ENCODE measurements around the gene ATAD3C. TPM values are rescaled to one million over a fixed set of nuclear protein-coding genes. Genes with fewer than 3 reads are reported as not detected.
"Not testable (repeated sequence)": the region's sequence is repeated elsewhere in the genome, so short reads cannot be mapped to it uniquely, and the experiment has no call there.

ATAD3C gene
- 1 to 10 TPM; 1.8 to 2.1 TPM for polyA plus RNA-seq

GRCh38 chr1:1449099-1449739, at the start of gene ATAD3C:
Gene ATAD3C (plus strand): TSS chr1:1449689. CDS start chr1:1450684, 995 bp downstream.
- no peaks in the 10 kb centered on the region for H3K4me1 ChIP-seq (ENCODE audit: control insufficient read depth in 2 of 2, insufficient read depth in 2 of 2, low read length in 1 of 2)
- H3K27me3 ChIP-seq (ENCODE audit: control insufficient read depth in 1 of 2, insufficient read depth in 2 of 2, low read length in 2 of 2), result no peaks in the 10 kb centered on the region
- H3K36me3 ChIP-seq (ENCODE audit: control insufficient read depth in 2 of 2, insufficient read depth in 2 of 2, low read length in 1 of 2), result no peaks in the 10 kb centered on the region
- H3K4me3 ChIP-seq (ENCODE audit: low read depth in 1 of 2, low read length in 2 of 2), result no peak within 1 kb of the TSS
- no peaks in the 10 kb centered on the region for H3K9me3 ChIP-seq (ENCODE audit: control insufficient read depth in 2 of 2, insufficient read depth in 1 of 2, low read depth in 1 of 2, low read length in 1 of 2)
- no peak within 1 kb of the TSS for H3K27ac ChIP-seq (ENCODE audit: low read depth in 2 of 2, low read length in 1 of 2)
- 80 to 82% methylated on average over 6 of the region's 6 CpGs for WGBS, 2 donors

- no peaks in the 10 kb centered on the region for H3K9me3 ChIP-seq (ENCODE audit: control insufficient read depth in 2 of 2, insufficient read depth in 1 of 2, low read depth in 1 of 2, low read length in 1 of 2)
- WGBS, 2 donors, result 5% methylated on average over 34 of the region's 34 CpGs
- H3K4me3 ChIP-seq (ENCODE audit: low read depth in 1 of 2, low read length in 2 of 2), result peak overlapping the region; percentile 95 to 97
- H3K27ac ChIP-seq (ENCODE audit: low read depth in 2 of 2, low read length in 1 of 2), result peak overlapping the region; percentile 83 to 88
- H3K36me3 ChIP-seq (ENCODE audit: control insufficient read depth in 2 of 2, insufficient read depth in 2 of 2, low read length in 1 of 2), result peaks cover 11 to 39% of the 10 kb centered on the region in 2 donors
- H3K27me3 ChIP-seq (ENCODE audit: control insufficient read depth in 1 of 2, insufficient read depth in 2 of 2, low read length in 2 of 2), result no peaks in the 10 kb centered on the region
- peaks cover 0 to 21% of the 10 kb centered on the region in 2 donors for H3K4me1 ChIP-seq (ENCODE audit: control insufficient read depth in 2 of 2, insufficient read depth in 2 of 2, low read length in 1 of 2)
Measured at GRCh38 chr1:1399872-1400575, 49.5 kb upstream of the ATAD3C start.

- Histone ChIP-seq H3K27me3 (ENCODE audit: control insufficient read depth in 1 of 2, insufficient read depth in 2 of 2, low read length in 2 of 2) (no peaks in the 10 kb centered on the region), H3K36me3 (ENCODE audit: control insufficient read depth in 2 of 2, insufficient read depth in 2 of 2, low read length in 1 of 2) (peaks cover 11 to 38% of the 10 kb centered on the region in 2 donors), H3K4me3 (ENCODE audit: low read depth in 1 of 2, low read length in 2 of 2) (peak overlapping the region in 1 of 2 donors; percentile 95), H3K9me3 (ENCODE audit: control insufficient read depth in 2 of 2, insufficient read depth in 1 of 2, low read depth in 1 of 2, low read length in 1 of 2) (no peaks in the 10 kb centered on the region), H3K27ac (ENCODE audit: low read depth in 2 of 2, low read length in 1 of 2) (no peak overlapping the region), H3K4me1 (ENCODE audit: control insufficient read depth in 2 of 2, insufficient read depth in 2 of 2, low read length in 1 of 2) (peaks cover 0 to 21% of the 10 kb centered on the region in 2 donors)
- WGBS, 2 donors, result 79 to 82% methylated on average over 22 of the region's 22 CpGs
Measured at GRCh38 chr1:1400576-1401456, 48.7 kb upstream of the ATAD3C start.

GRCh38 chr1:1401457-1402010, 48.0 kb upstream of the ATAD3C start:
- no peak overlapping the region for H3K27ac ChIP-seq (ENCODE audit: low read depth in 2 of 2, low read length in 1 of 2)
- H3K36me3 ChIP-seq (ENCODE audit: control insufficient read depth in 2 of 2, insufficient read depth in 2 of 2, low read length in 1 of 2), result peaks cover 11 to 38% of the 10 kb centered on the region in 2 donors
- no peaks in the 10 kb centered on the region for H3K27me3 ChIP-seq (ENCODE audit: control insufficient read depth in 1 of 2, insufficient read depth in 2 of 2, low read length in 2 of 2)
- 74 to 80% methylated on average over 7 of the region's 7 CpGs for WGBS, 2 donors
- no peak overlapping the region for H3K4me3 ChIP-seq (ENCODE audit: low read depth in 1 of 2, low read length in 2 of 2)
- H3K9me3 ChIP-seq (ENCODE audit: control insufficient read depth in 2 of 2, insufficient read depth in 1 of 2, low read depth in 1 of 2, low read length in 1 of 2), result no peaks in the 10 kb centered on the region
- peaks cover 3 to 26% of the 10 kb centered on the region in 2 donors for H3K4me1 ChIP-seq (ENCODE audit: control insufficient read depth in 2 of 2, insufficient read depth in 2 of 2, low read length in 1 of 2)

GRCh38 chr1:1402072-1402900, 47.2 kb upstream of the ATAD3C start:
- H3K4me1 ChIP-seq (ENCODE audit: control insufficient read depth in 2 of 2, insufficient read depth in 2 of 2, low read length in 1 of 2), result peaks cover 3 to 26% of the 10 kb centered on the region in 2 donors

GRCh38 chr1:1402901-1403392, 46.5 kb upstream of the ATAD3C start:
- Histone ChIP-seq H3K36me3 (ENCODE audit: control insufficient read depth in 2 of 2, insufficient read depth in 2 of 2, low read length in 1 of 2) (peaks cover 11 to 30% of the 10 kb centered on the region in 2 donors), H3K4me1 (ENCODE audit: control insufficient read depth in 2 of 2, insufficient read depth in 2 of 2, low read length in 1 of 2) (peaks cover 4 to 26% of the 10 kb centered on the region in 2 donors)
- WGBS, 2 donors, result 83 to 86% methylated on average over 9 of the region's 9 CpGs
- not testable (repeated sequence) for H3K27me3 ChIP-seq (ENCODE audit: control insufficient read depth in 1 of 2, insufficient read depth in 2 of 2, low read length in 2 of 2); H3K9me3 ChIP-seq (ENCODE audit: control insufficient read depth in 2 of 2, insufficient read depth in 1 of 2, low read depth in 1 of 2, low read length in 1 of 2); H3K27ac ChIP-seq (ENCODE audit: low read depth in 2 of 2, low read length in 1 of 2); H3K4me3 ChIP-seq (ENCODE audit: low read depth in 1 of 2, low read length in 2 of 2)

More at GRCh38 chr1:1402072-1402900, 47.2 kb upstream of the ATAD3C start:
- H3K36me3 ChIP-seq (ENCODE audit: control insufficient read depth in 2 of 2, insufficient read depth in 2 of 2, low read length in 1 of 2), result peaks cover 11 to 33% of the 10 kb centered on the region in 2 donors
- no peak overlapping the region for H3K4me3 ChIP-seq (ENCODE audit: low read depth in 1 of 2, low read length in 2 of 2)
- H3K27ac ChIP-seq (ENCODE audit: low read depth in 2 of 2, low read length in 1 of 2), result peak overlapping the region; percentile 14 to 34
- H3K27me3 ChIP-seq (ENCODE audit: control insufficient read depth in 1 of 2, insufficient read depth in 2 of 2, low read length in 2 of 2), result no peaks in the 10 kb centered on the region
- 58 to 67% methylated on average over 20 of the region's 20 CpGs for WGBS, 2 donors
- H3K9me3 ChIP-seq (ENCODE audit: control insufficient read depth in 2 of 2, insufficient read depth in 1 of 2, low read depth in 1 of 2, low read length in 1 of 2), result no peaks in the 10 kb centered on the region

- no peak overlapping the region for H3K4me3 ChIP-seq (ENCODE audit: low read depth in 1 of 2, low read length in 2 of 2)
- no peaks in the 10 kb centered on the region for H3K27me3 ChIP-seq (ENCODE audit: control insufficient read depth in 1 of 2, insufficient read depth in 2 of 2, low read length in 2 of 2)
- H3K36me3 ChIP-seq (ENCODE audit: control insufficient read depth in 2 of 2, insufficient read depth in 2 of 2, low read length in 1 of 2), result peaks cover 11 to 30% of the 10 kb centered on the region in 2 donors
- no peak overlapping the region for H3K27ac ChIP-seq (ENCODE audit: low read depth in 2 of 2, low read length in 1 of 2)
- no peaks in the 10 kb centered on the region for H3K9me3 ChIP-seq (ENCODE audit: control insufficient read depth in 2 of 2, insufficient read depth in 1 of 2, low read depth in 1 of 2, low read length in 1 of 2)
- peaks cover 6 to 25% of the 10 kb centered on the region in 2 donors for H3K4me1 ChIP-seq (ENCODE audit: control insufficient read depth in 2 of 2, insufficient read depth in 2 of 2, low read length in 1 of 2)
- WGBS, 2 donors, result 81% methylated on average over 7 of the region's 7 CpGs
Measured at GRCh38 chr1:1403653-1404052, 45.8 kb upstream of the ATAD3C start.

- H3K4me1 ChIP-seq (ENCODE audit: control insufficient read depth in 2 of 2, insufficient read depth in 2 of 2, low read length in 1 of 2), result peaks cover 6 to 12% of the 10 kb centered on the region in 2 donors
- peak overlapping the region; percentile 0 to 81 for H3K27ac ChIP-seq (ENCODE audit: low read depth in 2 of 2, low read length in 1 of 2)
- 36 to 39% methylated on average over 43 of the region's 43 CpGs for WGBS, 2 donors
- peaks cover 6 to 20% of the 10 kb centered on the region in 2 donors for H3K36me3 ChIP-seq (ENCODE audit: control insufficient read depth in 2 of 2, insufficient read depth in 2 of 2, low read length in 1 of 2)
- H3K9me3 ChIP-seq (ENCODE audit: control insufficient read depth in 2 of 2, insufficient read depth in 1 of 2, low read depth in 1 of 2, low read length in 1 of 2), result no peaks in the 10 kb centered on the region
- H3K27me3 ChIP-seq (ENCODE audit: control insufficient read depth in 1 of 2, insufficient read depth in 2 of 2, low read length in 2 of 2), result no peaks in the 10 kb centered on the region
- H3K4me3 ChIP-seq (ENCODE audit: low read depth in 1 of 2, low read length in 2 of 2), result peak overlapping the region; percentile 95 to 96
Measured at GRCh38 chr1:1406101-1406820, 43.2 kb upstream of the ATAD3C start.

Measured in esophagus (tissue), 2 donors.